ENCODE measurements around the gene XPO5. TPM values are rescaled to one million over a fixed set of nuclear protein-coding genes. Genes with fewer than 3 reads are reported as not detected.
A peak's percentile ranks its signal among the peaks of the same experiment; 100 is the strongest.

XPO5 gene
- total and polyA plus RNA-seq, 2 experiments from 2014 or later, result 29.4 to 31.3 TPM

DNA sequence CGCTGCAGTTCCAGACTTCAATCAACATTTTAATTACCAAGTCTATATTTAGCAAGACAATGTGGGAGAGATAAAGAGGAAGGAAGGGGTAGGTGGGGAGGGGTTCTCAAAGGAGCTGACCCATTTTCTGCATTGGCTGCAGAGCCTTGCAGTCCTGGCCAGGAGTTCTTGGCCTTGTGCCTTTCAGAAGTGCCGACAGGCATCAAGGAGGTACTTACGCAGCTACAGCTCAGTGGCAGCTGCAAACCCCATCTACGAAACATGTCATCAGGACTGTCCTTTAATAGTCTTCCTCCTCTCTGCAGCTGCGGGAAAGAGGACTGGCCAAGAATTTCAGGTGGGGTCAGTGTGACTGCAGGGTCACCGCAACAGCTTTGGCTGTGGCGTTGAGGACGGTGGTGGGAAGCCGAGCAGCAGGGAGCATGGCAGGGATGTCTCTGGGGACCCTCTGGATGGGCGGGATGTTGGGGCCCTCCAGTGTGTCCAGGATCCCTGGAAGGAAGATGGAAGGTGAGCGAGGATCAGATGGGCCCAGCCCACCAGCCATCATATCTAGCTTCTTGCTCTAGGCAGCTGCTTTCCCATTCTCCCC lies 63.9 kb downstream of the XPO5 start:
- peaks cover 6% of the 10 kb centered on the region for H3K4me1 ChIP-seq (ENCODE audit: low read depth)
- no peak for DNase-seq (ENCODE audit: low read depth in 1 of 2, low spot score in 1 of 2)
- TF ChIP-seq, protein P1, sequence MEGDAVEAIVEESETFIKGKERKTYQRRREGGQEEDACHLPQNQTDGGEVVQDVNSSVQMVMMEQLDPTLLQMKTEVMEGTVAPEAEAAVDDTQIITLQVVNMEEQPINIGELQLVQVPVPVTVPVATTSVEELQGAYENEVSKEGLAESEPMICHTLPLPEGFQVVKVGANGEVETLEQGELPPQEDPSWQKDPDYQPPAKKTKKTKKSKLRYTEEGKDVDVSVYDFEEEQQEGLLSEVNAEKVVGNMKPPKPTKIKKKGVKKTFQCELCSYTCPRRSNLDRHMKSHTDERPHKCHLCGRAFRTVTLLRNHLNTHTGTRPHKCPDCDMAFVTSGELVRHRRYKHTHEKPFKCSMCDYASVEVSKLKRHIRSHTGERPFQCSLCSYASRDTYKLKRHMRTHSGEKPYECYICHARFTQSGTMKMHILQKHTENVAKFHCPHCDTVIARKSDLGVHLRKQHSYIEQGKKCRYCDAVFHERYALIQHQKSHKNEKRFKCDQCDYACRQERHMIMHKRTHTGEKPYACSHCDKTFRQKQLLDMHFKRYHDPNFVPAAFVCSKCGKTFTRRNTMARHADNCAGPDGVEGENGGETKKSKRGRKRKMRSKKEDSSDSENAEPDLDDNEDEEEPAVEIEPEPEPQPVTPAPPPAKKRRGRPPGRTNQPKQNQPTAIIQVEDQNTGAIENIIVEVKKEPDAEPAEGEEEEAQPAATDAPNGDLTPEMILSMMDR (IDR thresholded peaks at IDR 0.05; ENCODE audit: low read depth, low read length), result no peak

DNA sequence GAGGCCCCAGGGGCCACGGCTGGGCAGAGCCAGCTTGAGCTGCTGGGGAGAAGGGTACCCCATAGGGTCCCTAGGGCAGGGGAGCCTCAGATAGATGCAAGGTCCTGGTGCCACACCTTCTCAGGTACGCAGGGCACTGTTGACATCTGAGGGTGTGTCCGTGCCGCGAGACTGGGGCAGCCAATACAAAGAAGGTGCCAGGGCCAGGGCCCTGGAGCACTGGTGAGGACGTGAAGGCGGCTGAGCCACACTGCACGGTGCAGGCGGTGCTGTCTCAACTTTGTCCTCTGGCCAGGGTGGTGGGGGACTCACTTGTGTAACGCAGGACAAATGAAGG lies 65.0 kb downstream of the XPO5 start:
- DNase-seq (ENCODE audit: low read depth in 1 of 2, low spot score in 1 of 2), result no peak
- H3K4me1 ChIP-seq (ENCODE audit: low read depth), result peaks cover 7% of the 10 kb centered on the region
- no peak overlapping the region for H3K4me3 ChIP-seq
- H3K9me3 ChIP-seq (ENCODE audit: low read depth), result no peaks in the 10 kb centered on the region
- peaks cover 17% of the 10 kb centered on the region for H3K27me3 ChIP-seq
- H3K36me3 ChIP-seq, result peaks cover 27% of the 10 kb centered on the region
- TF ChIP-seq, protein P1 (IDR thresholded peaks at IDR 0.05; ENCODE audit: low read depth, low read length), result no peak
- no peak overlapping the region for H3K27ac ChIP-seq

More for the DNA sequence above, 63.9 kb downstream of the XPO5 start:
- H3K27me3 ChIP-seq, result peaks cover 17% of the 10 kb centered on the region
- H3K36me3 ChIP-seq, result peaks cover 27% of the 10 kb centered on the region
- H3K27ac ChIP-seq, result peak overlapping the region; percentile 1
- no peak overlapping the region for H3K4me3 ChIP-seq
- no peaks in the 10 kb centered on the region for H3K9me3 ChIP-seq (ENCODE audit: low read depth)

DNA sequence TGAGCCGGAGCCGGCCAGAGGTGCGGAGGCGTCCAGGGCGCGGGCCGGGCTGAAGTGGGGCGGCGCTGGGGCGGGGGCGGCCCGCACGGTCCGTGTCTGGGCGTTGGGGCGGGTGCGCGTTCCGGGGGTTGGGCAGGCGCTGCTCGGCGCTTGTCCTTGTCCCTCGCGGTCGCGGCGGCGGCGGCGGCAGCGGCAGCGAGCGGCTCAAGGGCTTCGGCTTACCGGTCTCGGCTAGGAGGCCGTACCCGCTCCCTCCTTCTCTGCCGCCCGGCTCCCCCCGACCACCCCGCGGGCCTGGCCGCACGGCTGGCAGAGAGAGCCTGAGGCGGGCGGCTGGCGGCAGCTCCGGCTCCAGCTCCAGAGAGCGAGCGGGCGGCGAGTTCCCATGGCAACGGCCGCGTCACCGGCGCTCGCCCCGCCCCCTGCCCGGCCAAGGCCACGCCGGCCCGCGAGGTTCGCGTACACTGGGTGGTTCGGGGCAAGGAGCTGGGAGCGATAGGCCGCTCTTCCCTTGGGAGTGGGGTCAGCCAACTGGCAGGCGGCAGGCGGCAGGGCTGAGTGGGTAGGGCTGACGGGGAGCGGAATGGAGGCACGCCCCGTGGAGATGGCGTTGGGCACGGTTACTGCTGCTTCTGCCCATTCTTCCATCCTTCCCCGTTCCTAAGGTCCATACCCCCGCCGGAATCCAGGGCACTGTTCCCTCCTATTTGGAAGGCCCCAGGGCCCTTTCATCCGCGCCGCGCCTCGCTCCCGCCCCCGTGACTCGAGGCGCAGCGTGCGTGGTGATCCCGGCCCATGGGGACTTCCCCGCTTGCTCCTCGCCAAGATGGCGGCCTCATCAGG lies 65.6 kb downstream of the XPO5 start, which contains the start of gene LRRC73:
TSS of gene LRRC73 (minus strand) at position 363 of the 843 bp plus-strand sequence. CDS start 561 bp downstream, outside the sequence.
- peak within 1 kb of the TSS; percentile 72 for H3K4me3 ChIP-seq
- H3K27me3 ChIP-seq, result peaks cover 17% of the 10 kb centered on the region
- no peak within 1 kb of the TSS for H3K27ac ChIP-seq
- peak; percentile 90 to 91 for DNase-seq (ENCODE audit: low read depth in 1 of 2, low spot score in 1 of 2)
- H3K36me3 ChIP-seq, result peaks cover 26% of the 10 kb centered on the region
- TF ChIP-seq, protein P1 (IDR thresholded peaks at IDR 0.05; ENCODE audit: low read depth, low read length), result no peak
- H3K4me1 ChIP-seq (ENCODE audit: low read depth), result peaks cover 5% of the 10 kb centered on the region
- H3K9me3 ChIP-seq (ENCODE audit: low read depth), result no peaks in the 10 kb centered on the region

DNA sequence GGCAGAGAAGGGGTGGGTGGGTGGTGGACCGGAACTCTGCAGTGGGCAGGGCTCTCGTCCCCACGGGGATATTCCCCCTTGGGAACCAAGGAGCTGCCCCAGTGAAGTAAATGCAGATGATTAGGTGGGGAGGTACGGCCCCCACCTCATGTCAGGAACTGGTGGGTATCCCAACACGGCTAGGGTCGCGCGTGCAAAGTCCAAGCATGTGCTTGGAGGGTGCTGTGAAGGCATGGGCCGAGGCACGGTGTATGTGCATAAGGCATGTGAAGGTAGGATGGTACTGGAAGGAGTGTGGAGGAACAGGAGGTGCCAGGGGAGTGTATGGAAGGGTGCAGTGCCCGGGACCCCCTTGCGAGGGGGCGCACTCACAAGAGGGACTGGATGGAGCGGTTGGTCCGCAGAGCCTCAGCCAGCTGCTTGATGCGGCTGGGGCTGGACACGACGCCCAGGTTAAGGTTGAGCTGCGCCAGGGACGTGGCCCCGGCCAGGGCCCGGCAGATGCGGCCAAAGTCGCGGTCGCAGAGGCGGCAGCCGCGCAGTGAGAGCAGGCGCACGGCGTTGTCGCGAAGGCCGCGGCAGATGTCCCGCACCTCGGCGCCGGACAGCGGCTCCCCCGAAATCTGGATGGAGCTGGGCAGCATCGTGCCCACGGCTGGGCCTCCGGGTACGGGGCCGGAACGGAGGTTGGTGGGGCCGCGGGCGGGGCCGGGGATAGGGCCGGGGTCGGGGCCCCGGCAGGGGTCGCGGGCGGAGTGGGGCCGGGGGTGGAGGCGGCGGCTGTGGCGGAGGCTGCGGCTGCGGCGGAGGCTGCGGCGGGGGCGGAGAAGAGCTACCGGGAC lies 66.5 kb downstream of the XPO5 start:
- DNase-seq (ENCODE audit: low read depth in 1 of 2, low spot score in 1 of 2), result peak in 1 of 2 donors; percentile 51
- H3K27me3 ChIP-seq, result peaks cover 17% of the 10 kb centered on the region
- H3K4me1 ChIP-seq (ENCODE audit: low read depth), result peaks cover 5% of the 10 kb centered on the region
- peaks cover 27% of the 10 kb centered on the region for H3K36me3 ChIP-seq
- peak overlapping the region; percentile 72 for H3K4me3 ChIP-seq
- H3K27ac ChIP-seq, result no peak overlapping the region
- no peaks in the 10 kb centered on the region for H3K9me3 ChIP-seq (ENCODE audit: low read depth)
- TF ChIP-seq, protein P1 (IDR thresholded peaks at IDR 0.05; ENCODE audit: low read depth, low read length), result no peak

DNA sequence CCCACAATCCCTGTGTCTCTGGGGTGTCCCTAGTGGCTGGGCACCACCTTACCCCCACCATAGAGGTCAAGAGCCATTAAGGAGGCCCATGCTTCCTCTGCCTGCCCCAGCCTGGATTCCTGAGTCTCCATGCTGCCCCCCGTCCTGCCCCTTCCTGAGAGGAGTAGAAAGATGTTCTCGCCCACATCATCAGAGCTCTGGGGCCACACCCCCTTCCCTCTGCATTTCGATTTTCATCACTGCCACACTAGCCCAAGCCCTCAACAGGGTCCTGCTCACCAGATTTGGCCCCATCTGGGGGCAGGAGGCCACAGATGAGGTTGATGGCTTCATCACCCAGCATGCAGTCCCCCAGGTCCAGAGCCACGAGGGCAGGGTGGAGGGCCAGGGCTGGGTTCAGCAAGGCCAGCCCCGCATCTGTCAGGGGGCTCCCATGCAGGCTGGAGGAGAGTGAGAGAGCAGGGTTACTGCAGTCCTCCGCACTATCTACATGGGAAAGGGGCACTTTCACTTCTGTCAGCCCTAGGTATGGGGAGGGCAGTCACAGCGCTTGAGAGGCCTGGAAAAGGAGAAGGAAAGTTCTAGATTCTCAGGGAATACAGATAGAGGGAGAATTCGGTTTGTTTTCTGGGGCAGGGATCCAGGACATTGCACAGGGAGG lies 67.2 kb downstream of the XPO5 start:
- no peaks in the 10 kb centered on the region for H3K9me3 ChIP-seq (ENCODE audit: low read depth)
- H3K27ac ChIP-seq, result no peak overlapping the region
- DNase-seq (ENCODE audit: low read depth in 1 of 2, low spot score in 1 of 2), result no peak
- peaks cover 5% of the 10 kb centered on the region for H3K4me1 ChIP-seq (ENCODE audit: low read depth)
- TF ChIP-seq, protein P1 (IDR thresholded peaks at IDR 0.05; ENCODE audit: low read depth, low read length), result no peak
- peaks cover 21% of the 10 kb centered on the region for H3K36me3 ChIP-seq
- H3K27me3 ChIP-seq, result peaks cover 17% of the 10 kb centered on the region
- no peak overlapping the region for H3K4me3 ChIP-seq

All from cardiac muscle cell (in vitro differentiated cells and primary cell).